ENCODE data around the gene TMEM132D. TPM values are rescaled to one million over a fixed set of nuclear protein-coding genes. Genes with fewer than 3 reads are reported as not detected.

Gene TMEM132D
- polyA plus RNA-seq, 1 experiment = not detected

- CTCF ChIA-PET = no interaction called here
These were observed 436.1 kb downstream of the TMEM132D start for GRCh38 chr12:129467726-129468125.

GRCh38 chr12:129467289-129467688 lies 436.5 kb downstream of the TMEM132D start:
- ChIA-PET CTCF (no interaction called here), POLR2A (no interaction called here)
- H3K4me3 ChIP-seq (ENCODE audit: low read depth, low read length) = no peak overlapping the region
- no peak for TF ChIP-seq CTCF (IDR thresholded peaks at IDR 0.05; ENCODE audit: low read depth, low read length)
- no peak for DNase-seq (ENCODE audit: low read depth, low spot score)
- no peak overlapping the region for H3K27ac ChIP-seq (ENCODE audit: low read depth, low read length)
- H3K9me3 ChIP-seq (ENCODE audit: control insufficient read depth, insufficient read depth, low read length) = peaks cover 6% of the 10 kb centered on the region
- H3K27me3 ChIP-seq (ENCODE audit: control insufficient read depth, insufficient read depth, low read length) = no peaks in the 10 kb centered on the region

More at GRCh38 chr12:129467726-129468125, 436.1 kb downstream of the TMEM132D start:
- Histone ChIP-seq H3K4me3 (ENCODE audit: low read depth, low read length) (no peak overlapping the region), H3K9me3 (ENCODE audit: control insufficient read depth, insufficient read depth, low read length) (peaks cover 7% of the 10 kb centered on the region), H3K27me3 (ENCODE audit: control insufficient read depth, insufficient read depth, low read length) (no peaks in the 10 kb centered on the region), H3K27ac (ENCODE audit: low read depth, low read length) (no peak overlapping the region)
- POLR2A ChIA-PET = no interaction called here
- DNase-seq (ENCODE audit: low read depth, low spot score) = no peak
- TF ChIP-seq CTCF (IDR thresholded peaks at IDR 0.05; ENCODE audit: low read depth, low read length) = no peak

DNA sequence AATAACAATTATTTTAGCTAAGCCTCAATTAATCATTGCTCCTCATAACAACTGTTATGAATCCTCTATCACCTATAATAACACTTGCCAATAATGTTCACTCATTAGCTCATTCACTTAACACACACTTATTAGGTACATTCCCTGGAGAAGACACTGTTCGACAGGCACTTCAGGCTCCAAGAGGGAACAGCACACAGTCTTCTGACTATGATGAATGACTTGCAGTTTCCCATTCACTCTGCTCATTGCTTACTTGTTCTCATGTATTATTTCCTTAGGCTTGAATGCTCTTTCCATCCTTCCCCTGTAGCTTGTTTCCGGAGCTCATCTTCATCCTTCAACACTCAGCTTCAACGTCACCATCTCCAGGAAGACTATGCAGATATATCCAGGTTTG lies 437.3 kb downstream of the TMEM132D start:
- no peak for TF ChIP-seq CTCF (IDR thresholded peaks at IDR 0.05; ENCODE audit: low read depth, low read length)
- H3K27me3 ChIP-seq (ENCODE audit: control insufficient read depth, insufficient read depth, low read length) = no peaks in the 10 kb centered on the region
- H3K9me3 ChIP-seq (ENCODE audit: control insufficient read depth, insufficient read depth, low read length) = peaks cover 6% of the 10 kb centered on the region
- CTCF ChIA-PET = no interaction called here
- no peak overlapping the region for H3K27ac ChIP-seq (ENCODE audit: low read depth, low read length)
- no peak for DNase-seq (ENCODE audit: low read depth, low spot score)
- POLR2A ChIA-PET = no interaction called here
- no peak overlapping the region for H3K4me3 ChIP-seq (ENCODE audit: low read depth, low read length)

DNA sequence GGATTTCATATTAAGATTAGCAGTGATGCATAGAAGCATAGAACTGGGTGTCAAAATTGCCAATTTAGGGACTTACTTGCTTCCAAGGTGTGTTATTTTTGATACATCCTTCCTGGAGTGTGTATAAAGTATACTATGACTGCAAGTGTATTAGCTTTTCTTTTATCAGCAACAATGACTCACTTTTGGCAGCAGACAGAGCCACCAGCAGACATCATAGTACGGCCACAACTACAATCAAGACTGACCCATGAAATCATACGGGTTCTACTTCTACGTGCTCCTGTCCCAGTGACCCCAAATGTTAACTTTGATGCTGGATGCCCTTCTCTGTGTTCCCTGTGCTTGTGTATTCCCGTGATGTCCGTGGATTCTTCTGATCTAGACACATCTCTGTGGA lies 443.9 kb downstream of the TMEM132D start:
- ChIA-PET CTCF (no interaction called here), POLR2A (no interaction called here)
- Histone ChIP-seq H3K27ac (ENCODE audit: low read depth, low read length) (no peak overlapping the region), H3K9me3 (ENCODE audit: control insufficient read depth, insufficient read depth, low read length) (peaks cover 19% of the 10 kb centered on the region; the same call in 1 of the 2 replicates), H3K4me3 (ENCODE audit: low read depth, low read length) (no peak overlapping the region), H3K27me3 (ENCODE audit: control insufficient read depth, insufficient read depth, low read length) (no peaks in the 10 kb centered on the region)
- no peak for TF ChIP-seq CTCF (IDR thresholded peaks at IDR 0.05; ENCODE audit: low read depth, low read length)
- no peak for DNase-seq (ENCODE audit: low read depth, low spot score)

GRCh38 chr12:129446696-129447095 lies 457.1 kb downstream of the TMEM132D start:
- no peak for DNase-seq (ENCODE audit: low read depth, low spot score)
- POLR2A ChIA-PET = no interaction called here
- TF ChIP-seq CTCF (IDR thresholded peaks at IDR 0.05; ENCODE audit: low read depth, low read length) = no peak
- H3K9me3 ChIP-seq (ENCODE audit: control insufficient read depth, insufficient read depth, low read length) = peaks cover 29% of the 10 kb centered on the region
- no peaks in the 10 kb centered on the region for H3K27me3 ChIP-seq (ENCODE audit: control insufficient read depth, insufficient read depth, low read length)
- H3K27ac ChIP-seq (ENCODE audit: low read depth, low read length) = no peak overlapping the region
- no peak overlapping the region for H3K4me3 ChIP-seq (ENCODE audit: low read depth, low read length)
- CTCF ChIA-PET = no interaction called here

Measured in AG04450 (cell line).